Keratinocyte (primary cell): ENCODE results near the gene LRRC4C. TPM values are rescaled to one million over a fixed set of nuclear protein-coding genes. Genes with fewer than 3 reads are reported as not detected.

Experiments
- DNase-seq: peaks from one replicate; pipeline ENCODE4 v3.0.0-alpha.2; 2011; ENCODE audit warnings: low read depth, missing footprints, low spot score
- FAIRE-seq: peaks from 2 replicates; lab custom pipeline; 2011; peaks lifted over from hg19 to GRCh38; lab: Jason Lieb, UNC
- H2AFZ ChIP-seq: 2 replicates; pipeline ENCODE4 v1.6.0; 2012; ENCODE audit warnings: low read length, control low read depth, inconsistent platforms; ENCODE audit not compliant: control insufficient read depth
- H3K27ac ChIP-seq: 2 replicates; pipeline ENCODE4 v1.5.1; 2011; ENCODE audit warnings: low read length; ENCODE audit not compliant: control insufficient read depth, insufficient read depth
- H3K27me3 ChIP-seq: 3 replicates; pipeline ENCODE4 v1.6.0; 2011; ENCODE audit warnings: low read length; ENCODE audit not compliant: control insufficient read depth, insufficient read depth; ENCODE audit errors: extremely low read depth
- H3K36me3 ChIP-seq, 2 experiments: 2 replicates in 1 of 2; 3 replicates in 1 of 2; pipeline ENCODE4 v1.5.1; 2011; ENCODE audit warnings: low read length in 2 of 2, mild to moderate bottlenecking in 1 of 2; ENCODE audit not compliant: control insufficient read depth in 2 of 2, insufficient read depth in 2 of 2; ENCODE audit errors: extremely low read depth in 1 of 2
- H3K4me1 ChIP-seq: 3 replicates; pipeline ENCODE4 v1.5.1; 2011; ENCODE audit warnings: low read length; ENCODE audit not compliant: control insufficient read depth, insufficient read depth; ENCODE audit errors: extremely low read depth
- H3K4me2 ChIP-seq: 3 replicates; pipeline ENCODE4 v1.6.0; 2011; ENCODE audit warnings: low read depth, low read length; ENCODE audit not compliant: control insufficient read depth, insufficient read depth; ENCODE audit errors: extremely low read depth
- H3K4me3 ChIP-seq, 3 experiments: fragments of 200-600 bp in 1 of 3; sonication (generic) in 1 of 3; 2 replicates in 2 of 3; 3 replicates in 1 of 3; pipeline ENCODE4 v1.5.1; 2011 to 2016; ENCODE audit warnings: low read length in 3 of 3, mild to moderate bottlenecking in 3 of 3, control low read depth in 2 of 3, inconsistent platforms in 1 of 3, low read depth in 1 of 3, mixed read lengths in 1 of 3, mixed run types in 1 of 3, moderate library complexity in 1 of 3; ENCODE audit not compliant: control insufficient read depth in 2 of 3, insufficient read depth in 2 of 3; ENCODE audit errors: extremely low read depth in 1 of 3
- H3K79me2 ChIP-seq: 2 replicates; pipeline ENCODE4 v1.6.0; 2012; ENCODE audit warnings: low read length; ENCODE audit not compliant: control insufficient read depth, insufficient read depth
- H3K9ac ChIP-seq: 3 replicates; pipeline ENCODE4 v1.6.0; 2011; ENCODE audit warnings: low read length; ENCODE audit not compliant: control insufficient read depth, insufficient read depth; ENCODE audit errors: extremely low read depth
- H3K9me1 ChIP-seq: 3 replicates; pipeline ENCODE4 v1.6.0; 2011; ENCODE audit warnings: low read length; ENCODE audit not compliant: control insufficient read depth, insufficient read depth; ENCODE audit errors: extremely low read depth
- H3K9me3 ChIP-seq: 2 replicates; pipeline ENCODE4 v1.5.1; 2012; ENCODE audit warnings: low read depth, low read length; ENCODE audit not compliant: control insufficient read depth
- H4K20me1 ChIP-seq: 3 replicates; pipeline ENCODE4 v1.6.0; 2011; ENCODE audit warnings: low read length; ENCODE audit not compliant: control insufficient read depth, insufficient read depth; ENCODE audit errors: extremely low read depth
- CTCF ChIP-seq, 3 experiments: IDR thresholded peaks in 1 of 3; conservative IDR thresholded peaks in 1 of 3; optimal IDR thresholded peaks in 1 of 3; 2 replicates in 2 of 3; 3 replicates in 1 of 3; pipeline versions ENCODE3 to v1.5.1; 2011; ENCODE audit warnings: low read length in 3 of 3, mild to moderate bottlenecking in 3 of 3, moderate library complexity in 2 of 3, control low read depth in 1 of 3, inconsistent platforms in 1 of 3; ENCODE audit not compliant: insufficient read depth in 2 of 3; ENCODE audit errors: extremely low read depth in 1 of 3
- EZH2 ChIP-seq: IDR thresholded peaks from one replicate; pipeline ENCODE4 v1.6.1; 2012; ENCODE audit warnings: inconsistent platforms, mild to moderate bottlenecking, low read length, moderate library complexity
- dilution Hi-C: fragments of 300-500 bp; cut with MboI; formaldehyde crosslinking; loops from one replicate; pipeline ENCODE4 v1.7.0; 2020; ENCODE audit warnings: low sequenced_read_pairs; ENCODE audit not compliant: extremely low pct_ligation_motif_present
- polyA plus RNA-seq, 5 experiments: library from polyadenylated mRNA; depleted of rRNA in 3 of 5; stranded (reverse) in 3 of 5; stranded (forward) in 1 of 5; unstranded in 1 of 5; fragments of >200 nt; gene quantifications; 1 replicate in 1 of 5; 2 replicates in 3 of 5; 3 replicates in 1 of 5; pipeline versions ENCODE4 v1.2.1 to v1.2.3, GENCODE V29; 2011 to 2012; ENCODE audit warnings: missing spikeins in 2 of 5, low read depth in 1 of 5, low replicate concordance in 1 of 5

The LRRC4C gene
- polyA plus RNA-seq, 1 donor (not counting 4 experiments of a cell fraction or from before 2014, with no cell fraction given) = not detected

GRCh38 chr11:40095446-40095845 is 1364.0 kb downstream of the LRRC4C start:
- Histone ChIP-seq H3K4me1 (no peaks in the 10 kb centered on the region), H3K9me1 (no peaks in the 10 kb centered on the region), H4K20me1 (no peaks in the 10 kb centered on the region), H3K4me3 (no peak overlapping the region), H3K27me3 (no peaks in the 10 kb centered on the region), H3K36me3 (no peaks in the 10 kb centered on the region), H3K4me2 (no peak overlapping the region), H3K27ac (no peak overlapping the region), H2AFZ (no peak overlapping the region), H3K79me2 (no peaks in the 10 kb centered on the region), H3K9me3 (no peaks in the 10 kb centered on the region), H3K9ac (no peak overlapping the region)
- no peak for FAIRE-seq
- DNase-seq = no peak
- dilution Hi-C loops = no loop called here
- no peak for TF ChIP-seq EZH2
- no peak for TF ChIP-seq CTCF (optimal IDR thresholded peaks at IDR 0.05 in 1 of 3, IDR thresholded peaks at IDR 0.05 in 1 of 3, conservative IDR thresholded peaks at IDR 0.05 in 1 of 3; ENCODE audit: extremely low read depth in 1 of 3, insufficient read depth in 2 of 3, low read length in 3 of 3)

- dilution Hi-C loops = no loop called here
- Histone ChIP-seq H3K36me3 (no peaks in the 10 kb centered on the region), H4K20me1 (no peaks in the 10 kb centered on the region), H2AFZ (no peak overlapping the region), H3K9me1 (no peaks in the 10 kb centered on the region), H3K9ac (no peak overlapping the region), H3K27me3 (no peaks in the 10 kb centered on the region), H3K79me2 (no peaks in the 10 kb centered on the region), H3K9me3 (no peaks in the 10 kb centered on the region), H3K4me3 (no peak overlapping the region), H3K4me2 (no peak overlapping the region), H3K27ac (no peak overlapping the region), H3K4me1 (no peaks in the 10 kb centered on the region)
- TF ChIP-seq CTCF (optimal IDR thresholded peaks at IDR 0.05 in 1 of 3, IDR thresholded peaks at IDR 0.05 in 1 of 3, conservative IDR thresholded peaks at IDR 0.05 in 1 of 3; ENCODE audit: extremely low read depth in 1 of 3, insufficient read depth in 2 of 3, low read length in 3 of 3) (no peak), EZH2 (no peak)
- no peak for FAIRE-seq
- no peak for DNase-seq
Observed at GRCh38 chr11:40094954-40095353, 1364.5 kb downstream of the LRRC4C start.
